Stimulated activated CD4-positive, alpha-beta T cell treated with anti-CD3 and anti-CD28 coated beads, Interleukin-15, amount 100 ng/mL, for 24 hours (primary cell): Measurements from ENCODE around the gene RAB6B.
"Not testable (repeated sequence)": the region's sequence is repeated elsewhere in the genome, so short reads cannot be mapped to it uniquely, and the experiment has no call there.

ENCODE experiments used
- DNase-seq: peaks from one replicate; pipeline ENCODE4 v3.0.0-alpha.2; 2020

RAB6B gene

GRCh38 chr3:133799794-133800585, 95.7 kb downstream of the RAB6B start:
- DNase-seq, result no peak

GRCh38 chr3:133797396-133798105, 98.1 kb downstream of the RAB6B start:
- no peak for DNase-seq

- no peak for DNase-seq
Measured at GRCh38 chr3:133792171-133792763, 103.4 kb downstream of the RAB6B start.

GRCh38 chr3:133788024-133788423, 107.7 kb downstream of the RAB6B start:
- DNase-seq, result no peak

- no peak for DNase-seq
Measured at GRCh38 chr3:133783762-133784161, 111.9 kb downstream of the RAB6B start.

GRCh38 chr3:133782454-133782853, 113.2 kb downstream of the RAB6B start:
- no peak for DNase-seq

- no peak for DNase-seq
Measured at GRCh38 chr3:133781570-133781969, 114.1 kb downstream of the RAB6B start.

- not testable (repeated sequence) for DNase-seq
Measured at GRCh38 chr3:133780756-133781155, 114.9 kb downstream of the RAB6B start.

- no peak for DNase-seq
Measured at GRCh38 chr3:133779626-133780203, 116.0 kb downstream of the RAB6B start.

GRCh38 chr3:133777807-133778568, 117.7 kb downstream of the RAB6B start:
- no peak for DNase-seq

GRCh38 chr3:133776794-133777438, 118.8 kb downstream of the RAB6B start:
- no peak for DNase-seq

- DNase-seq, result no peak
Measured at GRCh38 chr3:133775835-133776234, 119.8 kb downstream of the RAB6B start.

GRCh38 chr3:133775309-133775708, 120.4 kb downstream of the RAB6B start:
- no peak for DNase-seq
